ENCODE measurements around the gene CYP2R1.

DNA sequence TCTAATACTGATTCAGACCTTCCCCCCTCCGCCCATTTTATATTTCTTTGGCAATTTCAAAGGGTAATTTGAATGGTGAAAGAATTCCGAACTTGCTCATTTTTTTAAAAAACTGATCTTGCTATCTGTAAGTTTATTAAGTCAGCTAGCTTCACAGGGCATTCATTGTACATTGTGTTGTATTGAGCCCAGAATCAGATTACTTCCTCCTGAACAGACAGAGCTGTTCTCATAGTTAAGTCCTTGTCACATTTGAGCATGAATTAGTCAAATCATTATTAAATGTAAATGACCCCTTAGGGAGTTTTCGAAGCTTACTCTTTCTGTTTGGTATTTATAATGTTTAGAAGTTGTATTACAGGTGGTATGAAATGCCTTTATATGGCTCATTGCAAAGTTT lies 34.4 kb downstream of the CYP2R1 start:
- TF ChIP-seq, protein P1, sequence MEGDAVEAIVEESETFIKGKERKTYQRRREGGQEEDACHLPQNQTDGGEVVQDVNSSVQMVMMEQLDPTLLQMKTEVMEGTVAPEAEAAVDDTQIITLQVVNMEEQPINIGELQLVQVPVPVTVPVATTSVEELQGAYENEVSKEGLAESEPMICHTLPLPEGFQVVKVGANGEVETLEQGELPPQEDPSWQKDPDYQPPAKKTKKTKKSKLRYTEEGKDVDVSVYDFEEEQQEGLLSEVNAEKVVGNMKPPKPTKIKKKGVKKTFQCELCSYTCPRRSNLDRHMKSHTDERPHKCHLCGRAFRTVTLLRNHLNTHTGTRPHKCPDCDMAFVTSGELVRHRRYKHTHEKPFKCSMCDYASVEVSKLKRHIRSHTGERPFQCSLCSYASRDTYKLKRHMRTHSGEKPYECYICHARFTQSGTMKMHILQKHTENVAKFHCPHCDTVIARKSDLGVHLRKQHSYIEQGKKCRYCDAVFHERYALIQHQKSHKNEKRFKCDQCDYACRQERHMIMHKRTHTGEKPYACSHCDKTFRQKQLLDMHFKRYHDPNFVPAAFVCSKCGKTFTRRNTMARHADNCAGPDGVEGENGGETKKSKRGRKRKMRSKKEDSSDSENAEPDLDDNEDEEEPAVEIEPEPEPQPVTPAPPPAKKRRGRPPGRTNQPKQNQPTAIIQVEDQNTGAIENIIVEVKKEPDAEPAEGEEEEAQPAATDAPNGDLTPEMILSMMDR (IDR thresholded peaks at IDR 0.05; ENCODE audit: control extremely low read depth in 1 of 3, insufficient read depth in 1 of 3, low read depth in 1 of 3, low read length in 3 of 3): no peak
- TF ChIP-seq POLR2A (IDR thresholded peaks at IDR 0.05; ENCODE audit: control extremely low read depth in 1 of 2, low read depth in 2 of 2, low read length in 2 of 2) (no peak), EZH2 (IDR thresholded peaks at IDR 0.05; ENCODE audit: low read depth, low read length, severe bottlenecking) (no peak), SP4 (IDR thresholded peaks at IDR 0.05; ENCODE audit: low read length) (no peak), RFX5 (IDR thresholded peaks at IDR 0.05; ENCODE audit: borderline replicate concordance, low read depth, low read length) (no peak), CREB1 (IDR thresholded peaks at IDR 0.05) (no peak), RAD21 (IDR thresholded peaks at IDR 0.05 in 1 of 2, conservative IDR thresholded peaks at IDR 0.05 in 1 of 2; ENCODE audit: low read depth in 2 of 2, low read length in 2 of 2) (no peak), SUZ12 (IDR thresholded peaks at IDR 0.05; ENCODE audit: low read length) (no peak), SIX5 (IDR thresholded peaks at IDR 0.05; ENCODE audit: low read depth, low read length) (no peak), MAFK (IDR thresholded peaks at IDR 0.05; ENCODE audit: low read depth, low read length) (no peak), MAX (IDR thresholded peaks at IDR 0.05) (no peak)
- TF ChIP-seq, protein P2, sequence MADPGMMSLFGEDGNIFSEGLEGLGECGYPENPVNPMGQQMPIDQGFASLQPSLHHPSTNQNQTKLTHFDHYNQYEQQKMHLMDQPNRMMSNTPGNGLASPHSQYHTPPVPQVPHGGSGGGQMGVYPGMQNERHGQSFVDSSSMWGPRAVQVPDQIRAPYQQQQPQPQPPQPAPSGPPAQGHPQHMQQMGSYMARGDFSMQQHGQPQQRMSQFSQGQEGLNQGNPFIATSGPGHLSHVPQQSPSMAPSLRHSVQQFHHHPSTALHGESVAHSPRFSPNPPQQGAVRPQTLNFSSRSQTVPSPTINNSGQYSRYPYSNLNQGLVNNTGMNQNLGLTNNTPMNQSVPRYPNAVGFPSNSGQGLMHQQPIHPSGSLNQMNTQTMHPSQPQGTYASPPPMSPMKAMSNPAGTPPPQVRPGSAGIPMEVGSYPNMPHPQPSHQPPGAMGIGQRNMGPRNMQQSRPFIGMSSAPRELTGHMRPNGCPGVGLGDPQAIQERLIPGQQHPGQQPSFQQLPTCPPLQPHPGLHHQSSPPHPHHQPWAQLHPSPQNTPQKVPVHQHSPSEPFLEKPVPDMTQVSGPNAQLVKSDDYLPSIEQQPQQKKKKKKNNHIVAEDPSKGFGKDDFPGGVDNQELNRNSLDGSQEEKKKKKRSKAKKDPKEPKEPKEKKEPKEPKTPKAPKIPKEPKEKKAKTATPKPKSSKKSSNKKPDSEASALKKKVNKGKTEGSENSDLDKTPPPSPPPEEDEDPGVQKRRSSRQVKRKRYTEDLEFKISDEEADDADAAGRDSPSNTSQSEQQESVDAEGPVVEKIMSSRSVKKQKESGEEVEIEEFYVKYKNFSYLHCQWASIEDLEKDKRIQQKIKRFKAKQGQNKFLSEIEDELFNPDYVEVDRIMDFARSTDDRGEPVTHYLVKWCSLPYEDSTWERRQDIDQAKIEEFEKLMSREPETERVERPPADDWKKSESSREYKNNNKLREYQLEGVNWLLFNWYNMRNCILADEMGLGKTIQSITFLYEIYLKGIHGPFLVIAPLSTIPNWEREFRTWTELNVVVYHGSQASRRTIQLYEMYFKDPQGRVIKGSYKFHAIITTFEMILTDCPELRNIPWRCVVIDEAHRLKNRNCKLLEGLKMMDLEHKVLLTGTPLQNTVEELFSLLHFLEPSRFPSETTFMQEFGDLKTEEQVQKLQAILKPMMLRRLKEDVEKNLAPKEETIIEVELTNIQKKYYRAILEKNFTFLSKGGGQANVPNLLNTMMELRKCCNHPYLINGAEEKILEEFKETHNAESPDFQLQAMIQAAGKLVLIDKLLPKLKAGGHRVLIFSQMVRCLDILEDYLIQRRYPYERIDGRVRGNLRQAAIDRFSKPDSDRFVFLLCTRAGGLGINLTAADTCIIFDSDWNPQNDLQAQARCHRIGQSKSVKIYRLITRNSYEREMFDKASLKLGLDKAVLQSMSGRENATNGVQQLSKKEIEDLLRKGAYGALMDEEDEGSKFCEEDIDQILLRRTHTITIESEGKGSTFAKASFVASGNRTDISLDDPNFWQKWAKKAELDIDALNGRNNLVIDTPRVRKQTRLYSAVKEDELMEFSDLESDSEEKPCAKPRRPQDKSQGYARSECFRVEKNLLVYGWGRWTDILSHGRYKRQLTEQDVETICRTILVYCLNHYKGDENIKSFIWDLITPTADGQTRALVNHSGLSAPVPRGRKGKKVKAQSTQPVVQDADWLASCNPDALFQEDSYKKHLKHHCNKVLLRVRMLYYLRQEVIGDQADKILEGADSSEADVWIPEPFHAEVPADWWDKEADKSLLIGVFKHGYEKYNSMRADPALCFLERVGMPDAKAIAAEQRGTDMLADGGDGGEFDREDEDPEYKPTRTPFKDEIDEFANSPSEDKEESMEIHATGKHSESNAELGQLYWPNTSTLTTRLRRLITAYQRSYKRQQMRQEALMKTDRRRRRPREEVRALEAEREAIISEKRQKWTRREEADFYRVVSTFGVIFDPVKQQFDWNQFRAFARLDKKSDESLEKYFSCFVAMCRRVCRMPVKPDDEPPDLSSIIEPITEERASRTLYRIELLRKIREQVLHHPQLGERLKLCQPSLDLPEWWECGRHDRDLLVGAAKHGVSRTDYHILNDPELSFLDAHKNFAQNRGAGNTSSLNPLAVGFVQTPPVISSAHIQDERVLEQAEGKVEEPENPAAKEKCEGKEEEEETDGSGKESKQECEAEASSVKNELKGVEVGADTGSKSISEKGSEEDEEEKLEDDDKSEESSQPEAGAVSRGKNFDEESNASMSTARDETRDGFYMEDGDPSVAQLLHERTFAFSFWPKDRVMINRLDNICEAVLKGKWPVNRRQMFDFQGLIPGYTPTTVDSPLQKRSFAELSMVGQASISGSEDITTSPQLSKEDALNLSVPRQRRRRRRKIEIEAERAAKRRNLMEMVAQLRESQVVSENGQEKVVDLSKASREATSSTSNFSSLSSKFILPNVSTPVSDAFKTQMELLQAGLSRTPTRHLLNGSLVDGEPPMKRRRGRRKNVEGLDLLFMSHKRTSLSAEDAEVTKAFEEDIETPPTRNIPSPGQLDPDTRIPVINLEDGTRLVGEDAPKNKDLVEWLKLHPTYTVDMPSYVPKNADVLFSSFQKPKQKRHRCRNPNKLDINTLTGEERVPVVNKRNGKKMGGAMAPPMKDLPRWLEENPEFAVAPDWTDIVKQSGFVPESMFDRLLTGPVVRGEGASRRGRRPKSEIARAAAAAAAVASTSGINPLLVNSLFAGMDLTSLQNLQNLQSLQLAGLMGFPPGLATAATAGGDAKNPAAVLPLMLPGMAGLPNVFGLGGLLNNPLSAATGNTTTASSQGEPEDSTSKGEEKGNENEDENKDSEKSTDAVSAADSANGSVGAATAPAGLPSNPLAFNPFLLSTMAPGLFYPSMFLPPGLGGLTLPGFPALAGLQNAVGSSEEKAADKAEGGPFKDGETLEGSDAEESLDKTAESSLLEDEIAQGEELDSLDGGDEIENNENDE (IDR thresholded peaks at IDR 0.05; ENCODE audit: insufficient replicate concordance, low read length): no peak
